HEK293 (cell line): Measurements from ENCODE around the gene ZNF600.
"Not testable (repeated sequence)": the region's sequence is repeated elsewhere in the genome, so short reads cannot be mapped to it uniquely, and the experiment has no call there.

Experiments
- CTCF ChIA-PET: fragments of 350-600 bp; formaldehyde crosslinking; extraction: SDS; loops from one replicate; lab custom pipeline; 2021; ENCODE audit warnings: antibody characterized with exemption; lab: Yijun Ruan, JAX
- POLR2A ChIA-PET: fragments of 300-600 bp; formaldehyde crosslinking; extraction: SDS; loops from one replicate; lab custom pipeline; 2020; ENCODE audit warnings: antibody characterized with exemption, inconsistent platforms; lab: Yijun Ruan, JAX
- H3K27ac ChIP-seq: fragments of 200-500 bp; sonication (Bioruptor generic); 2 replicates; pipeline ENCODE4 v1.5.1; 2014; ENCODE audit warnings: low read depth, low read length, control low read depth, inconsistent platforms; ENCODE audit errors: extremely low read depth
- H3K36me3 ChIP-seq, 2 experiments: fragments of 200-500 bp in 1 of 2; sonication (Bioruptor generic) in 1 of 2; 1 replicate in 1 of 2; 2 replicates in 1 of 2; pipeline ENCODE4 v1.5.1; 2014 to 2017; ENCODE audit warnings: inconsistent platforms in 2 of 2, low read length in 2 of 2; ENCODE audit not compliant: control insufficient read depth in 2 of 2, insufficient read depth in 1 of 2
- H3K4me1 ChIP-seq: fragments of 200-500 bp; sonication (Bioruptor generic); 2 replicates; pipeline ENCODE4 v1.5.1; 2014; ENCODE audit warnings: mild to moderate bottlenecking, low read length, inconsistent platforms; ENCODE audit not compliant: control insufficient read depth, insufficient read depth
- H3K4me3 ChIP-seq: 2 replicates; pipeline ENCODE4 v1.5.1; 2011; ENCODE audit warnings: low read depth, mild to moderate bottlenecking, control low read depth, low read length, moderate library complexity
- H3K9me3 ChIP-seq: fragments of 200-500 bp; sonication (Bioruptor generic); 2 replicates; pipeline ENCODE4 v1.5.1; 2014; ENCODE audit warnings: low read depth, low read length, inconsistent platforms; ENCODE audit not compliant: control insufficient read depth, insufficient read depth
- BCL6B ChIP-seq: fragments of 450-650 bp; formaldehyde crosslinking; IDR thresholded peaks from 2 replicates; pipeline ENCODE4 v1.5.1; 2017; ENCODE audit warnings: missing biosample characterization, missing genetic modification characterization
- IKZF3 ChIP-seq: fragments of 450-650 bp; IDR thresholded peaks from 2 replicates; pipeline ENCODE4 v1.5.0; 2018; ENCODE audit warnings: missing biosample characterization, mild to moderate bottlenecking, missing genetic modification characterization, moderate library complexity
- KLF7 ChIP-seq: fragments of 450-650 bp; formaldehyde crosslinking; IDR thresholded peaks from 2 replicates; pipeline ENCODE4 v1.5.1; 2016; ENCODE audit warnings: missing biosample characterization, missing genetic modification characterization, borderline replicate concordance
- KLF8 ChIP-seq: fragments of 450-650 bp; formaldehyde crosslinking; IDR thresholded peaks from 2 replicates; pipeline ENCODE4 v1.5.1; 2016; ENCODE audit warnings: missing biosample characterization, missing genetic modification characterization
- OVOL3 ChIP-seq: fragments of 450-650 bp; formaldehyde crosslinking; IDR thresholded peaks from 2 replicates; pipeline ENCODE4 v1.5.1; 2016; ENCODE audit warnings: missing biosample characterization, missing genetic modification characterization
- PRDM1 ChIP-seq: fragments of 450-650 bp; formaldehyde crosslinking; IDR thresholded peaks from 2 replicates; pipeline ENCODE4; 2016; ENCODE audit warnings: missing biosample characterization, missing genetic modification characterization
- PRDM10 ChIP-seq: fragments of 450-650 bp; formaldehyde crosslinking; IDR thresholded peaks from 2 replicates; pipeline ENCODE4 v1.5.1; 2016; ENCODE audit warnings: missing biosample characterization, missing genetic modification characterization
- SCRT2 ChIP-seq: fragments of 450-650 bp; formaldehyde crosslinking; IDR thresholded peaks from 2 replicates; pipeline ENCODE4 v1.5.1; 2016; ENCODE audit warnings: missing biosample characterization, missing genetic modification characterization
- ZBTB21 ChIP-seq: fragments of 450-650 bp; formaldehyde crosslinking; IDR thresholded peaks from 2 replicates; pipeline ENCODE4 v1.5.1; 2017; ENCODE audit warnings: missing biosample characterization, missing genetic modification characterization
- ZIC2 ChIP-seq: fragments of 450-650 bp; formaldehyde crosslinking; IDR thresholded peaks from 2 replicates; pipeline ENCODE4 v1.5.1; 2016; ENCODE audit warnings: missing biosample characterization, missing genetic modification characterization
- ZNF202 ChIP-seq: fragments of 450-650 bp; formaldehyde crosslinking; IDR thresholded peaks from 2 replicates; pipeline ENCODE4 v1.5.1; 2016; ENCODE audit warnings: missing biosample characterization, missing genetic modification characterization, borderline replicate concordance
- ZNF449 ChIP-seq: fragments of 450-650 bp; formaldehyde crosslinking; IDR thresholded peaks from 2 replicates; pipeline ENCODE4 v1.5.1; 2017; ENCODE audit warnings: missing biosample characterization, mild to moderate bottlenecking, missing genetic modification characterization, moderate library complexity
- ZNF488 ChIP-seq: fragments of 450-650 bp; formaldehyde crosslinking; IDR thresholded peaks from 2 replicates; pipeline ENCODE4 v1.5.1; 2016; ENCODE audit warnings: missing biosample characterization, missing genetic modification characterization
- ZNF510 ChIP-seq: fragments of 450-650 bp; formaldehyde crosslinking; IDR thresholded peaks from 2 replicates; pipeline ENCODE4 v1.5.1; 2018; ENCODE audit warnings: mild to moderate bottlenecking, missing genetic modification characterization, missing biosample characterization; ENCODE audit not compliant: insufficient replicate concordance
- ZNF530 ChIP-seq: fragments of 450-650 bp; formaldehyde crosslinking; IDR thresholded peaks from 2 replicates; pipeline ENCODE4 v1.5.1; 2016; ENCODE audit warnings: low read depth, missing biosample characterization, missing genetic modification characterization
- ZNF544 ChIP-seq: fragments of 450-650 bp; formaldehyde crosslinking; IDR thresholded peaks from 2 replicates; pipeline ENCODE4 v1.5.0; 2017; ENCODE audit warnings: missing biosample characterization, missing genetic modification characterization
- ZNF600 ChIP-seq: fragments of 450-650 bp; formaldehyde crosslinking; IDR thresholded peaks from 2 replicates; pipeline ENCODE4 v1.5.1; 2016; ENCODE audit warnings: missing biosample characterization, missing genetic modification characterization
- ZNF670 ChIP-seq: fragments of 450-650 bp; formaldehyde crosslinking; IDR thresholded peaks from 2 replicates; pipeline ENCODE4 v1.5.1; 2016; ENCODE audit warnings: missing biosample characterization, missing genetic modification characterization, low read depth
- ZNF701 ChIP-seq: fragments of 450-650 bp; formaldehyde crosslinking; IDR thresholded peaks from 2 replicates; pipeline ENCODE4 v1.5.1; 2016; ENCODE audit warnings: missing biosample characterization, missing genetic modification characterization
- ZNF76 ChIP-seq: fragments of 450-650 bp; formaldehyde crosslinking; IDR thresholded peaks from 2 replicates; pipeline ENCODE4; 2016; ENCODE audit warnings: low read depth, missing biosample characterization, missing genetic modification characterization, borderline replicate concordance

ZNF600 gene

GRCh38 chr19:52724701-52725514 lies 61.7 kb downstream of the ZNF600 start:
- Histone ChIP-seq H3K36me3 (peaks cover 0 to 12% of the 10 kb centered on the region in 2 experiments; a peak in 2 of 3 replicates), H3K9me3 (no peaks in the 10 kb centered on the region)
- POLR2A ChIA-PET = no interaction called here
- CTCF ChIA-PET = no interaction called here
- no peak for TF ChIP-seq ZNF449
- no peak for TF ChIP-seq PRDM1
- no peak for TF ChIP-seq ZNF76 (tag by site-specific recombination)
- TF ChIP-seq ZNF530 (tag by site-specific recombination) = no peak
- no peak for TF ChIP-seq ZBTB21
- TF ChIP-seq ZNF670 (tag by site-specific recombination) = no peak
- TF ChIP-seq ZNF701 (tag by site-specific recombination) = no peak
- TF ChIP-seq, all 188 proteins: peak for 0
- no peaks in the 10 kb centered on the region for H3K4me1 ChIP-seq
- no peak overlapping the region for H3K27ac ChIP-seq
- H3K4me3 ChIP-seq = no peak overlapping the region

- H3K4me1 ChIP-seq, H3K9me3 ChIP-seq, H3K27ac ChIP-seq, H3K4me3 ChIP-seq, POLR2A ChIA-PET, CTCF ChIA-PET: not testable (repeated sequence)
- H3K36me3 ChIP-seq = peaks cover 0 to 12% of the 10 kb centered on the region in 2 experiments; a peak in 2 of 3 replicates
Observed at GRCh38 chr19:52723907-52724598, 62.5 kb downstream of the ZNF600 start.

GRCh38 chr19:52722062-52723003 lies 64.3 kb downstream of the ZNF600 start:
- no peaks in the 10 kb centered on the region for H3K9me3 ChIP-seq
- no peak overlapping the region for H3K27ac ChIP-seq
- H3K4me1 ChIP-seq = no peaks in the 10 kb centered on the region
- ChIA-PET CTCF (no interaction called here), POLR2A (no interaction called here)
- H3K4me3 ChIP-seq = no peak overlapping the region
- peaks cover 0 to 2% of the 10 kb centered on the region in 2 experiments; a peak in 1 of 3 replicates for H3K36me3 ChIP-seq
- TF ChIP-seq SCRT2 (tag by site-specific recombination) (no peak), ZNF202 (no peak), IKZF3 (no peak), ZIC2 (tag by site-specific recombination) (no peak), OVOL3 (no peak), PRDM10 (tag by site-specific recombination) (no peak), BCL6B (no peak), ZNF544 (tag by site-specific recombination) (no peak), KLF8 (no peak), ZNF600 (tag by site-specific recombination) (no peak), ZNF510 (tag by site-specific recombination) (no peak), KLF7 (no peak), ZNF488 (tag by site-specific recombination) (no peak)
